Panc1 (cell line): ENCODE results near the gene ZNF804A.

Experiments
- CTCF ChIP-seq: fragments of 450-650 bp; IDR thresholded peaks from 2 replicates; pipeline ENCODE4 v1.5.1; 2017; ENCODE audit warnings: mild to moderate bottlenecking
- POLR2AphosphoS5 ChIP-seq: IDR thresholded peaks from 2 replicates; pipeline ENCODE4 v1.6.1; 2012; ENCODE audit warnings: mild to moderate bottlenecking, low read depth, low read length, moderate library complexity

GRCh38 chr2:184598316-184599053 lies at the start of gene ZNF804A:
- TF ChIP-seq CTCF = no peak
- TF ChIP-seq POLR2AphosphoS5 = no peak
